Stimulated activated CD8-positive, alpha-beta memory T cell treated with anti-CD3 and anti-CD28 coated beads, Interleukin-15, amount 100 ng/mL, for 24 hours (primary cell): ENCODE results near the gene DNAAF5.

Experiments
- DNase-seq: peaks from one replicate; pipeline ENCODE4 v3.0.0-alpha.2; 2020; ENCODE audit warnings: low read depth

The DNAAF5 gene

GRCh38 chr7:835021-835420 lies 108.5 kb downstream of the DNAAF5 start:
- no peak for DNase-seq

- no peak for DNase-seq
Observed at GRCh38 chr7:835485-836401, 109.2 kb downstream of the DNAAF5 start.
